Measurements from ENCODE around the gene OTUD1.
"Not testable (repeated sequence)": the region's sequence is repeated elsewhere in the genome, so short reads cannot be mapped to it uniquely, and the experiment has no call there.

The OTUD1 gene, protein sequence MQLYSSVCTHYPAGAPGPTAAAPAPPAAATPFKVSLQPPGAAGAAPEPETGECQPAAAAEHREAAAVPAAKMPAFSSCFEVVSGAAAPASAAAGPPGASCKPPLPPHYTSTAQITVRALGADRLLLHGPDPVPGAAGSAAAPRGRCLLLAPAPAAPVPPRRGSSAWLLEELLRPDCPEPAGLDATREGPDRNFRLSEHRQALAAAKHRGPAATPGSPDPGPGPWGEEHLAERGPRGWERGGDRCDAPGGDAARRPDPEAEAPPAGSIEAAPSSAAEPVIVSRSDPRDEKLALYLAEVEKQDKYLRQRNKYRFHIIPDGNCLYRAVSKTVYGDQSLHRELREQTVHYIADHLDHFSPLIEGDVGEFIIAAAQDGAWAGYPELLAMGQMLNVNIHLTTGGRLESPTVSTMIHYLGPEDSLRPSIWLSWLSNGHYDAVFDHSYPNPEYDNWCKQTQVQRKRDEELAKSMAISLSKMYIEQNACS

DNA sequence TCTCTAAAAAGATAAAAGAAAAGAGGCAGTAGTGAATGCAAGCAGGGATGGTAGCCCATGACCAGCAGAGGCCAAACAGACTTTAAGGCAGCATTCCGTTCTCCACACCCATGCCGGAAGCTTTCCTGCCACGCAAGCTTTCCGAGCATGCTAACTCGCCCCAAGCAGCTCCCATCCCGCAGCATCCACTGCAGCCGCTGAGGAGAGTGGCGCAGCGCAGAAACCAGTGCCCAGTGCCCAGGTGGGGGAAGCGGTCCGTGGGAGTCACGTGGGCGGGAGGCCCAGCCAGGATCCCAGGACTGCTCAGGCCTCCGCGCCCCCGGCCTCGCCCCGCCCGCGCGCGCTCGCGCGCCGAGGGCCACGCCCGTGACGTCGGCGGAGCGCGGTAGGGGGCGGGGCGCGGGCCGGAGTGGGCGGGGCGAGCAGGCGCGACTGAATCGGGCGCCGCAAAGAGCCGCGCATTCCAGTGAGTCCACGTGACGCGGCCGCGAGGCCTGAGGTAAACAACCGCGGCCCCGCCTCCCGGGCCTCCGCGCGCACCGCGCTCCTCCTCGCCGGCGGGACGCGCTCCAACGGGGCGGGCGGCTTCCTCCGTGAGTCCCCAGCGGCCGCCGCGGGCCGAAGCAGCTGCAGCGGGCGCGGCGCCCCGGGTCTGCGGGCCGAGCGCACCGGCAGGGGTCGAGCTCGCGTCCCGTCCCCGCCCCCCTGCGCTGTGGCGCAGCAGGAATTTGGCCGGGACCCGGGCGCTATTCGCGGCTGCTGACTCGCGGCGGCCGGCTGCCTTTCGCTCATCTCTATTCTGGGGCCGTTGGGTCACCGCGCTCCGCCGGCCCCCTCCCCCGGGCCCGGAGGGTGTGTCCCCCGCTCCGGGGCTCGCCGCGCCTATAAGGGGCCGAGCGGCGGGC, at the start of gene OTUD1:
OTUD1 (plus strand) TSS at position 529 of the 905 bp plus-strand sequence. CDS start 383 bp downstream, outside the sequence.
- Histone ChIP-seq H3K4me1 (ENCODE audit: control insufficient read depth in 2 of 2, insufficient read depth in 2 of 2, low read length in 2 of 2) (peaks cover 7 to 17% of the 10 kb centered on the region in 2 donors), H3K9ac (ENCODE audit: low read depth in 1 of 2, low read length in 2 of 2) (peak within 1 kb of the TSS; percentile 84 to 91), H3K36me3 (ENCODE audit: control insufficient read depth in 2 of 2, insufficient read depth in 2 of 2, low read length in 2 of 2) (no peaks in the 10 kb centered on the region), H3K9me3 (ENCODE audit: control insufficient read depth in 2 of 2, low read length in 2 of 2) (no peaks in the 10 kb centered on the region), H3K27ac (ENCODE audit: low read depth in 2 of 2, low read length in 2 of 2) (peak within 1 kb of the TSS; percentile 92 to 95), H3K4me3 (ENCODE audit: low read length in 2 of 2) (peak within 1 kb of the TSS; percentile 90 to 95), H3K27me3 (ENCODE audit: control insufficient read depth in 2 of 2, insufficient read depth in 2 of 2, low read length in 2 of 2) (no peaks in the 10 kb centered on the region)

DNA sequence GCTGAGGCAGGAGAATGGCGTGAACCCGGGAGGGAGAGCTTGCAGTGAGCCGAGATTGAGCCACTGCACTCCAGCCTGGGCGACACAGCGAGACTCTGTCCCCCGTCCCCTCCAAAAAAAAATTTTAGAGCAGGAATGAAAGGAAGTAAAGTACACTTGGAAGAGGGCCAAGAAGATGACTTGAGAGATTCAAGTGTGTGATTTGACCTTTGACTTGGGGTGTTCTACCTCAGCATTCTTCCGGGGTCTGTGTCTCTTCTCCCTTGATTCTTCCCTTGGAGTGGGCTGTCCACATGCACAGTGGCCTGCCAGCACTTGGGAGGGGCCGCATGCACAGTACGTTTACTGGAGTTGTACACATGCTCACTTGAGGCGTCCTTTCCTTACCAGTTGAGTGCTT, 48.5 kb upstream of the OTUD1 start:
- not testable (repeated sequence) for H3K9ac ChIP-seq (ENCODE audit: low read depth in 1 of 2, low read length in 2 of 2); H3K27ac ChIP-seq (ENCODE audit: low read depth in 2 of 2, low read length in 2 of 2)

DNA sequence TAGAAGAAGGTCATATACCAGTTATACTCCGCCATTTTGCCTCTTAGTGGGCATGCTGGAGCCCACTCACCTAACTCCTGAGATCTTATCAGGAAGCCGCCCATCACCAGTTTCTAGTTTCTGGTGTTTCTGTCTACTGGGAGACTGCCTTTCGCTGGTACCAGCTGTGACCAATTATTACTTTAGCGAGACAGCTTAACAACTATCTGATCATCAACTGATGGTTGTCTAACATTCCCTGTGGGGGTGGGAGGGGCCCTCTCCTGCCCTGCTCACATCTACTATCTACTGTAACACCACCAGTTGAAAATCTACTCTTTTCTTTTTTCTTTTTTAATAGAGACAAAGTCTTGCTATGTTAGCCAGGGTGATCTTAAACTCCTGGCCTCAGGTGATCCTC, 48.1 kb upstream of the OTUD1 start:
- no peak overlapping the region for H3K4me3 ChIP-seq (ENCODE audit: low read length in 2 of 2)

More for the DNA sequence above, 48.5 kb upstream of the OTUD1 start:
- not testable (repeated sequence) for H3K9me3 ChIP-seq (ENCODE audit: control insufficient read depth in 2 of 2, low read length in 2 of 2); H3K27me3 ChIP-seq (ENCODE audit: control insufficient read depth in 2 of 2, insufficient read depth in 2 of 2, low read length in 2 of 2); H3K36me3 ChIP-seq (ENCODE audit: control insufficient read depth in 2 of 2, insufficient read depth in 2 of 2, low read length in 2 of 2); H3K4me1 ChIP-seq (ENCODE audit: control insufficient read depth in 2 of 2, insufficient read depth in 2 of 2, low read length in 2 of 2); H3K4me3 ChIP-seq (ENCODE audit: low read length in 2 of 2)

DNA sequence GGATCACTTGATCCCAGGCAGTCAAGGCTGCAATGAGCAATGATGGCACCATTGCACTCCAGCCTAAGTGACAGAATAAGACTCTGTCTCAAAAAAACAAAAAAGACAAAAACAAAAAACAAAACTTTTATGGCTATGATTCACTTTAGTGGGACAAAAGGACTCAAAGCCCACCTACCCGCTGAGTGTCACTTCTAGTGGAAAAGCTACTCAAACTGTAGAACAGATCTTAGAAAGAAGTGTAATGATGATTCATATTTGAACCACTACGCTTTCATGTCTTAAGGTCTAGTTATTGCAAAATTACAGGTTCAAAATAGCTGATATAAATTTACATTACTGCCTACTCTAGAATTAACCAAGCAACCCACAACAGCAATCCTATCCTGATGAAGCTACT, 47.1 kb upstream of the OTUD1 start:
- Histone ChIP-seq H3K4me1 (ENCODE audit: control insufficient read depth in 2 of 2, insufficient read depth in 2 of 2, low read length in 2 of 2) (no peaks in the 10 kb centered on the region), H3K4me3 (ENCODE audit: low read length in 2 of 2) (no peak overlapping the region), H3K36me3 (ENCODE audit: control insufficient read depth in 2 of 2, insufficient read depth in 2 of 2, low read length in 2 of 2) (no peaks in the 10 kb centered on the region), H3K9me3 (ENCODE audit: control insufficient read depth in 2 of 2, low read length in 2 of 2) (no peaks in the 10 kb centered on the region), H3K27ac (ENCODE audit: low read depth in 2 of 2, low read length in 2 of 2) (no peak overlapping the region), H3K27me3 (ENCODE audit: control insufficient read depth in 2 of 2, insufficient read depth in 2 of 2, low read length in 2 of 2) (no peaks in the 10 kb centered on the region), H3K9ac (ENCODE audit: low read depth in 1 of 2, low read length in 2 of 2) (no peak overlapping the region)

More for the DNA sequence above, 48.1 kb upstream of the OTUD1 start:
- H3K9ac ChIP-seq (ENCODE audit: low read depth in 1 of 2, low read length in 2 of 2): no peak overlapping the region
- H3K4me1 ChIP-seq (ENCODE audit: control insufficient read depth in 2 of 2, insufficient read depth in 2 of 2, low read length in 2 of 2): no peaks in the 10 kb centered on the region
- H3K27me3 ChIP-seq (ENCODE audit: control insufficient read depth in 2 of 2, insufficient read depth in 2 of 2, low read length in 2 of 2): no peaks in the 10 kb centered on the region
- no peak overlapping the region for H3K27ac ChIP-seq (ENCODE audit: low read depth in 2 of 2, low read length in 2 of 2)
- no peaks in the 10 kb centered on the region for H3K9me3 ChIP-seq (ENCODE audit: control insufficient read depth in 2 of 2, low read length in 2 of 2)
- no peaks in the 10 kb centered on the region for H3K36me3 ChIP-seq (ENCODE audit: control insufficient read depth in 2 of 2, insufficient read depth in 2 of 2, low read length in 2 of 2)

- H3K27ac ChIP-seq (ENCODE audit: low read depth in 2 of 2, low read length in 2 of 2): no peak overlapping the region
- no peaks in the 10 kb centered on the region for H3K4me1 ChIP-seq (ENCODE audit: control insufficient read depth in 2 of 2, insufficient read depth in 2 of 2, low read length in 2 of 2)
- H3K36me3 ChIP-seq (ENCODE audit: control insufficient read depth in 2 of 2, insufficient read depth in 2 of 2, low read length in 2 of 2): no peaks in the 10 kb centered on the region
- no peak overlapping the region for H3K9ac ChIP-seq (ENCODE audit: low read depth in 1 of 2, low read length in 2 of 2)
- no peaks in the 10 kb centered on the region for H3K27me3 ChIP-seq (ENCODE audit: control insufficient read depth in 2 of 2, insufficient read depth in 2 of 2, low read length in 2 of 2)
- no peak overlapping the region for H3K4me3 ChIP-seq (ENCODE audit: low read length in 2 of 2)
- no peaks in the 10 kb centered on the region for H3K9me3 ChIP-seq (ENCODE audit: control insufficient read depth in 2 of 2, low read length in 2 of 2)
Observed at GRCh38 chr10:23395017-23395416, 43.9 kb upstream of the OTUD1 start.

- Histone ChIP-seq H3K27me3 (ENCODE audit: control insufficient read depth in 2 of 2, insufficient read depth in 2 of 2, low read length in 2 of 2) (no peaks in the 10 kb centered on the region), H3K36me3 (ENCODE audit: control insufficient read depth in 2 of 2, insufficient read depth in 2 of 2, low read length in 2 of 2) (no peaks in the 10 kb centered on the region), H3K9me3 (ENCODE audit: control insufficient read depth in 2 of 2, low read length in 2 of 2) (no peaks in the 10 kb centered on the region), H3K4me1 (ENCODE audit: control insufficient read depth in 2 of 2, insufficient read depth in 2 of 2, low read length in 2 of 2) (no peaks in the 10 kb centered on the region), H3K27ac (ENCODE audit: low read depth in 2 of 2, low read length in 2 of 2) (no peak overlapping the region), H3K4me3 (ENCODE audit: low read length in 2 of 2) (no peak overlapping the region), H3K9ac (ENCODE audit: low read depth in 1 of 2, low read length in 2 of 2) (no peak overlapping the region)
Observed at GRCh38 chr10:23396695-23397094, 42.2 kb upstream of the OTUD1 start.

- H3K9me3 ChIP-seq (ENCODE audit: control insufficient read depth in 2 of 2, low read length in 2 of 2): no peaks in the 10 kb centered on the region
- H3K4me1 ChIP-seq (ENCODE audit: control insufficient read depth in 2 of 2, insufficient read depth in 2 of 2, low read length in 2 of 2): no peaks in the 10 kb centered on the region
- H3K4me3 ChIP-seq (ENCODE audit: low read length in 2 of 2): no peak overlapping the region
- H3K36me3 ChIP-seq (ENCODE audit: control insufficient read depth in 2 of 2, insufficient read depth in 2 of 2, low read length in 2 of 2): no peaks in the 10 kb centered on the region
- no peaks in the 10 kb centered on the region for H3K27me3 ChIP-seq (ENCODE audit: control insufficient read depth in 2 of 2, insufficient read depth in 2 of 2, low read length in 2 of 2)
- no peak overlapping the region for H3K9ac ChIP-seq (ENCODE audit: low read depth in 1 of 2, low read length in 2 of 2)
- H3K27ac ChIP-seq (ENCODE audit: low read depth in 2 of 2, low read length in 2 of 2): no peak overlapping the region
Observed at GRCh38 chr10:23399701-23400144, 39.2 kb upstream of the OTUD1 start.

- no peak overlapping the region for H3K9ac ChIP-seq (ENCODE audit: low read depth in 1 of 2, low read length in 2 of 2)
- H3K27ac ChIP-seq (ENCODE audit: low read depth in 2 of 2, low read length in 2 of 2): no peak overlapping the region
- H3K9me3 ChIP-seq (ENCODE audit: control insufficient read depth in 2 of 2, low read length in 2 of 2): no peaks in the 10 kb centered on the region
- no peak overlapping the region for H3K4me3 ChIP-seq (ENCODE audit: low read length in 2 of 2)
- no peaks in the 10 kb centered on the region for H3K27me3 ChIP-seq (ENCODE audit: control insufficient read depth in 2 of 2, insufficient read depth in 2 of 2, low read length in 2 of 2)
- no peaks in the 10 kb centered on the region for H3K36me3 ChIP-seq (ENCODE audit: control insufficient read depth in 2 of 2, insufficient read depth in 2 of 2, low read length in 2 of 2)
- no peaks in the 10 kb centered on the region for H3K4me1 ChIP-seq (ENCODE audit: control insufficient read depth in 2 of 2, insufficient read depth in 2 of 2, low read length in 2 of 2)
Observed at GRCh38 chr10:23402856-23403255, 36.0 kb upstream of the OTUD1 start.

DNA sequence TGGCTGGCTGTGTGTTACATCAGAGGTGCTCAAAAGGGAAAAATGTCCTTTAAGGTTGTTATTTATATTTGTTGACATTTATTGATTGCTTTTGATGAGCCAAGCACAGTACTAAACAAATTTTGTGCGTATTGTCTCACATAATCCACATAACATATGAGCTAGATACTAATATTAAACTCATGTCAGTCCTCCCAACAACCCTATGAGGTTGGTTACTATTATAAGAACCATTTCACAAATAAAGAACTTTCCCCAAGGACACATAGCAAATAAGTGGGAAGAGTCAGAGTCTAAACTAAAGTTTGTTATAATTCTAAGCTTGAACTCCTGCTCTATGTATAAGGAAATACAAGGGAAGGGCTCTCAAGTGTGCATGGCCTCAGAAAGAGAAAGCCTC, 35.6 kb upstream of the OTUD1 start:
- Histone ChIP-seq H3K9me3 (ENCODE audit: control insufficient read depth in 2 of 2, low read length in 2 of 2) (no peaks in the 10 kb centered on the region), H3K27me3 (ENCODE audit: control insufficient read depth in 2 of 2, insufficient read depth in 2 of 2, low read length in 2 of 2) (no peaks in the 10 kb centered on the region), H3K4me1 (ENCODE audit: control insufficient read depth in 2 of 2, insufficient read depth in 2 of 2, low read length in 2 of 2) (no peaks in the 10 kb centered on the region), H3K27ac (ENCODE audit: low read depth in 2 of 2, low read length in 2 of 2) (no peak overlapping the region), H3K4me3 (ENCODE audit: low read length in 2 of 2) (no peak overlapping the region), H3K9ac (ENCODE audit: low read depth in 1 of 2, low read length in 2 of 2) (no peak overlapping the region), H3K36me3 (ENCODE audit: control insufficient read depth in 2 of 2, insufficient read depth in 2 of 2, low read length in 2 of 2) (no peaks in the 10 kb centered on the region)

- Histone ChIP-seq H3K9me3 (ENCODE audit: control insufficient read depth in 2 of 2, low read length in 2 of 2) (no peaks in the 10 kb centered on the region), H3K9ac (ENCODE audit: low read depth in 1 of 2, low read length in 2 of 2) (no peak overlapping the region), H3K4me1 (ENCODE audit: control insufficient read depth in 2 of 2, insufficient read depth in 2 of 2, low read length in 2 of 2) (peaks cover 0 to 3% of the 10 kb centered on the region in 2 donors), H3K27ac (ENCODE audit: low read depth in 2 of 2, low read length in 2 of 2) (no peak overlapping the region), H3K4me3 (ENCODE audit: low read length in 2 of 2) (no peak overlapping the region), H3K36me3 (ENCODE audit: control insufficient read depth in 2 of 2, insufficient read depth in 2 of 2, low read length in 2 of 2) (no peaks in the 10 kb centered on the region), H3K27me3 (ENCODE audit: control insufficient read depth in 2 of 2, insufficient read depth in 2 of 2, low read length in 2 of 2) (no peaks in the 10 kb centered on the region)
Observed at GRCh38 chr10:23403719-23404118, 35.2 kb upstream of the OTUD1 start.

All from mucosa of rectum (tissue), 2 donors.